ENCODE measurements around the gene ARHGAP12. TPM values are rescaled to one million over a fixed set of nuclear protein-coding genes. Genes with fewer than 3 reads are reported as not detected.

Gene ARHGAP12
- total RNA-seq, 2 experiments from 2014 or later: 11.8 to 14.5 TPM

DNA sequence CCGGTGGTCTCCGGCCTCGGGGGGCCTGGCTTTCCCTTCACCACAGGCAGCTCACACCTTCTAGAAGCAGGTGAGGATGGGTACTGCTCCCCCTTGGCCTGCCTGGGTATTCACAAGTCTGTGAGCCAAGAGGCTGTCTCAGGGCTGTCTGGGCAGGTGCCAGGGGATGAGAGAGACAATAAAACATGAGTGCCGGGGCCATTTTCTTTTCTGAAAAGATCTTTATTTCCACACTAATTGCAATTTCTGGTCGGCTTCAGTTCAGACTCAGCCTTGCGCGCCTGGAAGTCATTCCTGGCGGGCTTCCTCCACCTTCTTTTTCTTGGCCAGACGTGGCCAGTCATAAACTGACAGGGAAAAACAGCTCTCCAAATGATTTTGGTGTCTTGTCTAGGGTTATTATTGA, 171.2 kb downstream of the ARHGAP12 start:
- POLR2A ChIA-PET: interaction anchor here (0.7 kb wide), 1 partner anchor 11 kb away, joined by 3 read pairs; no protein-coding TSS in a partner anchor
- CTCF ChIA-PET (ENCODE audit: unreplicated experiment): interaction anchor here (0.6 kb wide), 1 partner anchor 87 kb away, joined by 3 read pairs; no protein-coding TSS in a partner anchor
- DNase-seq (ENCODE audit: low spot score): no peak

DNA sequence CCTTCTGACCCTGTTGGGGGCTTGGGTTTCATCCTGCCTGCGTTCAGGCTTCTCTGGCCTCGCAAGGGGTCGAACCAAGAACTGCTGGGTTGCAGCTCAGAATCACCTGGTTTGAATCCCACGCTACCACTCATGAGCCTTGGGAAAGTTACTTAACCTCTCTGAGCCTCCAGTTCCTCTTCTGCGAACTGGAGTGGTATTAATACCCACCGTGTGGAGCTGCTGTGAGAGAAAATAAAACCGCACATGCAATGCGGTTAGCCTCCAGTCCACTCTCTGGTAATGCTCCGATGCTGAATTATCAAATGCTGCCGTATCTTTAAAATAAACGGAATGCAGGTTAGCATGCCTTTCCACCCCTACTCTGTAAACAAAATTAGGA, 171.9 kb downstream of the ARHGAP12 start:
- Histone ChIP-seq H3K9me3 (ENCODE audit: low read length) (no peaks in the 10 kb centered on the region), H3K79me2 (ENCODE audit: insufficient read depth, low read depth, low read length) (no peaks in the 10 kb centered on the region), H4K20me1 (ENCODE audit: insufficient read depth, low read length) (no peaks in the 10 kb centered on the region), H3K4me1 (ENCODE audit: insufficient read depth, low read length, poor library complexity, severe bottlenecking) (peaks cover 8% of the 10 kb centered on the region), H3K9me2 (ENCODE audit: insufficient read depth, low read length) (no peaks in the 10 kb centered on the region), H3K27ac (ENCODE audit: low read depth, low read length, poor library complexity, severe bottlenecking) (no peak overlapping the region), H3K4me2 (ENCODE audit: low read length) (no peak overlapping the region), H3K36me3 (ENCODE audit: insufficient read depth, low read length) (no peaks in the 10 kb centered on the region), H3K4me3 (ENCODE audit: low read depth, low read length, poor library complexity, severe bottlenecking) (no peak overlapping the region), H2AFZ (ENCODE audit: low read length) (no peak overlapping the region)
- intact Hi-C loops (cut with micrococcal nuclease; ENCODE audit: unreplicated experiment): no loop called here
- TF ChIP-seq EZH2phosphoT487 (IDR thresholded peaks at IDR 0.05; ENCODE audit: borderline replicate concordance, low read depth, low read length): no peak
- TF ChIP-seq, protein P1, sequence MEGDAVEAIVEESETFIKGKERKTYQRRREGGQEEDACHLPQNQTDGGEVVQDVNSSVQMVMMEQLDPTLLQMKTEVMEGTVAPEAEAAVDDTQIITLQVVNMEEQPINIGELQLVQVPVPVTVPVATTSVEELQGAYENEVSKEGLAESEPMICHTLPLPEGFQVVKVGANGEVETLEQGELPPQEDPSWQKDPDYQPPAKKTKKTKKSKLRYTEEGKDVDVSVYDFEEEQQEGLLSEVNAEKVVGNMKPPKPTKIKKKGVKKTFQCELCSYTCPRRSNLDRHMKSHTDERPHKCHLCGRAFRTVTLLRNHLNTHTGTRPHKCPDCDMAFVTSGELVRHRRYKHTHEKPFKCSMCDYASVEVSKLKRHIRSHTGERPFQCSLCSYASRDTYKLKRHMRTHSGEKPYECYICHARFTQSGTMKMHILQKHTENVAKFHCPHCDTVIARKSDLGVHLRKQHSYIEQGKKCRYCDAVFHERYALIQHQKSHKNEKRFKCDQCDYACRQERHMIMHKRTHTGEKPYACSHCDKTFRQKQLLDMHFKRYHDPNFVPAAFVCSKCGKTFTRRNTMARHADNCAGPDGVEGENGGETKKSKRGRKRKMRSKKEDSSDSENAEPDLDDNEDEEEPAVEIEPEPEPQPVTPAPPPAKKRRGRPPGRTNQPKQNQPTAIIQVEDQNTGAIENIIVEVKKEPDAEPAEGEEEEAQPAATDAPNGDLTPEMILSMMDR (conservative IDR thresholded peaks at IDR 0.05; ENCODE audit: low read length): no peak
- ChIA-PET CTCF (ENCODE audit: unreplicated experiment) (no interaction called here), POLR2A (no interaction called here)
- BruUV-seq (replicated peaks): no TSS peak
- no peak for DNase-seq (ENCODE audit: low spot score)

More for the DNA sequence above, 171.2 kb downstream of the ARHGAP12 start:
- BruUV-seq (replicated peaks): no TSS peak
- Histone ChIP-seq H2AFZ (ENCODE audit: low read length) (no peak overlapping the region), H3K9me3 (ENCODE audit: low read length) (no peaks in the 10 kb centered on the region), H4K20me1 (ENCODE audit: insufficient read depth, low read length) (no peaks in the 10 kb centered on the region), H3K36me3 (ENCODE audit: insufficient read depth, low read length) (no peaks in the 10 kb centered on the region), H3K4me3 (ENCODE audit: low read depth, low read length, poor library complexity, severe bottlenecking) (no peak overlapping the region), H3K4me2 (ENCODE audit: low read length) (no peak overlapping the region), H3K9me2 (ENCODE audit: insufficient read depth, low read length) (no peaks in the 10 kb centered on the region), H3K27ac (ENCODE audit: low read depth, low read length, poor library complexity, severe bottlenecking) (no peak overlapping the region), H3K4me1 (ENCODE audit: insufficient read depth, low read length, poor library complexity, severe bottlenecking) (peaks cover 8% of the 10 kb centered on the region), H3K79me2 (ENCODE audit: insufficient read depth, low read depth, low read length) (no peaks in the 10 kb centered on the region)
- TF ChIP-seq, protein P1 (conservative IDR thresholded peaks at IDR 0.05; ENCODE audit: low read length): no peak
- no peak for TF ChIP-seq EZH2phosphoT487 (IDR thresholded peaks at IDR 0.05; ENCODE audit: borderline replicate concordance, low read depth, low read length)
- intact Hi-C loops (cut with micrococcal nuclease; ENCODE audit: unreplicated experiment): no loop called here

DNA sequence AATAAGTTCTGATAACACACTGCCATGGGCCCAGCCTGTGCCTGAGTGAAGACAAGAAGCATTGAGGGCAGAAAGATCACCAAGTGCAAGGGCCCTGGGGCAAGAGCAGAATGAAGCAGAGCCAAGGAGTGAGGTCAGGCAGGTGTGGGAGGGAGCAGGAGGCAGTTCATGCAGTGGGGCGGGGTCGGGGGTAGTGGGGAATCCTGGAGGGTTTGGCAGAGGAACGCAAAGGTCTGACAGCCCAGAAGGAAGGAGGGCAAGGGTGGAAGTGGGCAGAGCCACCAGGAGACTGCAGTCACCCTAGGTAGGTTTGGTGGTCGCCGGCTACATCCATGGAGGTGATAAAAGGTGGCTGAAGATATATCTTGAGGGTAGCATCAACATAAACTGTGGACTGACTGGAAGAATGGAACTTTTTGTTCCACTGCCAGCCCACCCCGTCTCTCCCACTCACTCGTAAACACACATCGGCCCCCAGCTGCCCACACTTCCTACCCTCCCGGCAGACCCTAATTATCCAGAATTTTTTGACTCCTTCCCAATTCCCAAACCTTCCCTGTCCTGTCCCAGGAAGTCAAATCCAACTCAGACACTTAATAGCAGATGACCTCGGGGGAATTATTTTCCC, 172.4 kb downstream of the ARHGAP12 start:
- DNase-seq (ENCODE audit: low spot score): no peak
- Histone ChIP-seq H3K79me2 (ENCODE audit: insufficient read depth, low read depth, low read length) (no peaks in the 10 kb centered on the region), H3K4me2 (ENCODE audit: low read length) (no peak overlapping the region), H2AFZ (ENCODE audit: low read length) (no peak overlapping the region), H3K36me3 (ENCODE audit: insufficient read depth, low read length) (no peaks in the 10 kb centered on the region), H3K27ac (ENCODE audit: low read depth, low read length, poor library complexity, severe bottlenecking) (no peak overlapping the region), H3K9me2 (ENCODE audit: insufficient read depth, low read length) (no peaks in the 10 kb centered on the region), H3K4me3 (ENCODE audit: low read depth, low read length, poor library complexity, severe bottlenecking) (no peak overlapping the region), H3K4me1 (ENCODE audit: insufficient read depth, low read length, poor library complexity, severe bottlenecking) (peaks cover 8% of the 10 kb centered on the region), H3K9me3 (ENCODE audit: low read length) (no peaks in the 10 kb centered on the region), H4K20me1 (ENCODE audit: insufficient read depth, low read length) (no peaks in the 10 kb centered on the region)
- BruUV-seq (replicated peaks): no TSS peak
- intact Hi-C loops (cut with micrococcal nuclease; ENCODE audit: unreplicated experiment): no loop called here
- POLR2A ChIA-PET: no interaction called here
- no peak for TF ChIP-seq EZH2phosphoT487 (IDR thresholded peaks at IDR 0.05; ENCODE audit: borderline replicate concordance, low read depth, low read length)
- TF ChIP-seq, protein P1 (conservative IDR thresholded peaks at IDR 0.05; ENCODE audit: low read length): no peak
- CTCF ChIA-PET (ENCODE audit: unreplicated experiment): no interaction called here

Measured in OCI-LY7 (cell line).